CD1c-positive myeloid dendritic cell (primary cell): ENCODE results near the gene CLEC6A.
"Not testable (repeated sequence)": the region's sequence is repeated elsewhere in the genome, so short reads cannot be mapped to it uniquely, and the experiment has no call there.

ENCODE experiments used
- DNase-seq: peaks from one replicate; pipeline ENCODE4 v3.0.0-alpha.2; 2016; ENCODE audit errors: extremely low spot score

The CLEC6A gene

GRCh38 chr12:8455727-8456360 is at the start of gene CLEC6A:
TSS of gene CLEC6A (plus strand) at chr12:8455962. CDS start at chr12:8456112, 150 bp downstream.
- peak; percentile 70 for DNase-seq

- DNase-seq: not testable (repeated sequence)
Observed at GRCh38 chr12:8419576-8419975, 36.2 kb upstream of the CLEC6A start.

- no peak for DNase-seq
Observed at GRCh38 chr12:8420506-8420905, 35.3 kb upstream of the CLEC6A start.

GRCh38 chr12:8444536-8445278 is 11.1 kb upstream of the CLEC6A start:
- DNase-seq: not testable (repeated sequence)

GRCh38 chr12:8445731-8446130 is 10.0 kb upstream of the CLEC6A start:
- no peak for DNase-seq

GRCh38 chr12:8446642-8447547 is 8.9 kb upstream of the CLEC6A start:
- no peak for DNase-seq

- DNase-seq: no peak
Observed at GRCh38 chr12:8449355-8449859, 6.4 kb upstream of the CLEC6A start.

- DNase-seq: no peak
Observed at GRCh38 chr12:8452036-8452435, 3.7 kb upstream of the CLEC6A start.

- peak; percentile 82 for DNase-seq
Observed at GRCh38 chr12:8453021-8453513, 2.7 kb upstream of the CLEC6A start.

GRCh38 chr12:8453796-8454195 is 2.0 kb upstream of the CLEC6A start:
- no peak for DNase-seq

GRCh38 chr12:8455271-8455670 is 491 bp upstream of the CLEC6A start:
- DNase-seq: peak; percentile 50

GRCh38 chr12:8461426-8461825 is 5.7 kb downstream of the CLEC6A start:
- DNase-seq: no peak

GRCh38 chr12:8465301-8465996 is 9.7 kb downstream of the CLEC6A start:
- peak; percentile 69 for DNase-seq

GRCh38 chr12:8466241-8466640 is 10.5 kb downstream of the CLEC6A start:
- DNase-seq: peak; percentile 94

GRCh38 chr12:8471090-8471489 is 15.3 kb downstream of the CLEC6A start:
- no peak for DNase-seq

GRCh38 chr12:8475508-8476203 is 19.9 kb downstream of the CLEC6A start:
- DNase-seq: no peak

GRCh38 chr12:8482571-8483061 is 26.9 kb downstream of the CLEC6A start:
- no peak for DNase-seq

GRCh38 chr12:8483079-8483478 is 27.3 kb downstream of the CLEC6A start:
- no peak for DNase-seq

- DNase-seq: peak; percentile 64
Observed at GRCh38 chr12:8491646-8492530, 36.1 kb downstream of the CLEC6A start.
